CD4-positive, alpha-beta T cell treated with Interleukin-4 for 4 hours (primary cell): ENCODE results near the gene GCLM.
"Not testable (repeated sequence)": the region's sequence is repeated elsewhere in the genome, so short reads cannot be mapped to it uniquely, and the experiment has no call there.

Experiments used
- DNase-seq: peaks from one replicate; pipeline ENCODE4 v3.0.0-alpha.2; 2020

GCLM gene

DNA sequence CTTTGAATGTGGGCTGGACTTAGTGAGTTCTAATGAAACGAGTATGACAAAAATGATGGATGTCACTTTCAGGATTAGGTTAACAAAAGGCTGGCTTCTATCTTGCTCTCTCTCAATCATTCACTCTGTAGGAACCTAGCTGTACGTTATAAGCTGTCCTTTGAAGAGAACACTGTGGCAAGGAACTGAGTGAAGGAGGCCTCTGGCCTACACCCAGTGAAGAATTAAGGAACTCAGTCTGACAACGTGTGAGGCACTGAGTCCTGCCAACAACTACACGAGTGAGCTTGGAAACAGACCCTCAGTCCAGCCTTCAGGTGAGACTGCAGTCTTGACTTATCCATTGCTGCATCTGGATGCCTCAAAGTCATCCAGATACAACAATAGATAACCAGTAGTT, 27.0 kb downstream of the GCLM start:
- no peak for DNase-seq

DNA sequence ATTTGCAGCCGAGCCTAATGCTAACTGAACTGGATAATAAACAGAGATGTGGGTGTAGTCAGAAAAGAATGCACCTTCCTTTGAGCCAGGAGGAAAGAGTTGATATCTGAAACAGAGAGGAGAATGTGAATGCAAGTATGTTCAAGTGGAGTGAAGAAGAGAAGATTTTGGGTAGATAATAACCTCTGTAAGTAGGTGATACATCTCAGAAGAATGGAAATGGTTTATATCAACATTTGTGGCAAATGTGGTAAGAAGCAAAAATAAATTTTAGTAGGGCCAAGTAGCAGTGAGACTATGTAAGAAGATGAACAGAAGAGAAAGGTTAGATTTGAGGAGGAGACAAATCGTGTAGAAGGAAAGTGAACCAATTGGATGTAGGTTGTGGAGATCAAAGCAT, 28.5 kb downstream of the GCLM start:
- no peak for DNase-seq

GRCh38 chr1:93878889-93879586, 30.2 kb downstream of the GCLM start, which contains the start of gene DNTTIP2:
TSS of gene DNTTIP2 (minus strand) at chr1:93879206. CDS start at chr1:93879148, 58 bp downstream.
- peak; percentile 89 for DNase-seq

- DNase-seq, result peak; percentile 72
These were observed 30.7 kb downstream of the GCLM start for GRCh38 chr1:93878501-93878888.

GRCh38 chr1:93877529-93877928, 31.7 kb downstream of the GCLM start:
- DNase-seq, result no peak

GRCh38 chr1:93876244-93876643, 33.0 kb downstream of the GCLM start:
- no peak for DNase-seq

DNA sequence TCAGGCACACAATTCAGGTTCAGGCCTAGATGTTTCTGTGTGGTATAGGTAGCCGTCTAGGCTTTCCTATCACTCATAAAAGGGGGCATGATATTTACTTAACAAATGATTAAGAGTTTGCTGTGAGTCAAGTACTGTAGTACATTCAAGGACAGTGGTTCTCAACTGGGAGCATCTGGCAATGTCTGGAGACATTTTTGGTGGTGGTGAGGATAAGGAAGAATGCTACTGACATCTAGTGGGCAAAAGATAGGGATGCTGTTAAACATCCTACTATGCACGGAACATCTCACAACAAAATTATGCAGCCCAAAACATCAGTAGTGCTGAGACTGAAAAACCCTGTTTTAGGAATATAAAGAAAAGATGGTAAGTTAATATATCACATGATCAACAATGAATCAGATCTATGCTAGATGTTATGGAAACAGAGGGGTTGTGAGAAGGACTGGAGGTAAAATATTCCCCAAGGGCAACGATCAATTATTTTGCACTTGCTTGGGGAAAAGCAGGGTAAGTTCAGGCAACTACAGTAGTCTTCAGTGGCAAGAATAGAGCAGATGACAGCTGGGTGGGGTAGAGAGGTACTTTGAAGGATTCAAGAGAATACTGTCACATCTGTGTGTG, 35.1 kb downstream of the GCLM start:
- DNase-seq, result peak; percentile 42

DNA sequence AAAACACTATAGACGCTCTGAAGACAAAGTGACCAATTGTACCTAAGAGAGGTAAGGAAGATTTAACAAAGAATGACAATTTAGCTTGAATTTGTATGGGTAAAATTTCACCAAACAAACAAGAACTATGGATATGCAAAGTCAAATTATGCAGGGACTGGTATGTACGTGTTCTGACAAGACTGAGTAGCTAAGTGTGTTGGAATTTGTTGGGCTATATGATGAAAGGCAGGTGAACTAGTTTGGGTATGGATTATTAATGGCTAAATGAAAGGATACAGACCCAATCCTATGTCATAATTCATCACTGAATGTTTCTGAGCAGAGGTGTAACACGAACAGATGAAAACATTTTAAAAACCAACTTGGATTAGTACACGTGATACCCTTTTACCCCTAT, 37.9 kb downstream of the GCLM start:
- DNase-seq, result no peak

DNA sequence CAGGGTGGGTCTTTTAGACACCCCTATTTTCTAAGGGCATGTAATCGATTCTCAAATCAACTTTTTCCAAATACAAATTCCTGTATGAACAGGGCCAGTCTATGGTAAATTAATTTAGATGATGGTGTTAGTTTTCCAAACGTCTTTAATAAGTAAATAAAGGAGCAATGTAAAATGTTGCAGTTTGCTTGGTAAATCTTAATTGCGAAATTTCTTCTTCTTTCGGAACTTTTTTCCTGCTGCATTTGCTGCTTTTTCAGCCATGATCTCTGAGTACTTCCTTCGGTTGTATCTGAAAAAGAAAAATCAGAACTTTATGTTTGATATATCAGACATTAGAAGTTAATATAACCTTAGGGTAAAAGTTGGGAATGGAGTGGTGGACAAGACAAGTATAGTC, 39.6 kb downstream of the GCLM start:
- no peak for DNase-seq

GRCh38 chr1:93868492-93868891, 40.7 kb downstream of the GCLM start:
- not testable (repeated sequence) for DNase-seq

DNA sequence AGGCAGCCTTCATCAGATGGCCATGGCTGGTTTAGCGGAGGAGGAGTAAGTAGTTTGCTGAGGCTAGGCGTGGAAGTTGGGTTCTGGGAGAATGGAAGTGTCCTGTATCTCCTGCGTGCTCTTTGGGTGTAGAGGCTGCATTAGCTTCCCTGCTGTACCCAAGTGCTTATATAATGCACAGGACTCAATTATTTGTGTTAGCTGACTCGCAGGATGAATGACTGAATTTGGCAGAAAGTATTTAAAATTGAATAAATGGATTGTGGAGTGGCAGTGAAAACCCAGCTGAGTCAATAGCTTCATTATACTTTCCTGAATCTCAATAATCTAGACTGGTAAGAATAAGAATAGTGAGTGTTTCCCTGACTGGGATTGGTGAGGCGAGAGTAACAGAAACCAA, 44.0 kb downstream of the GCLM start:
- DNase-seq, result no peak

- DNase-seq, result no peak
These were observed 45.1 kb downstream of the GCLM start for GRCh38 chr1:93864175-93864574.

DNA sequence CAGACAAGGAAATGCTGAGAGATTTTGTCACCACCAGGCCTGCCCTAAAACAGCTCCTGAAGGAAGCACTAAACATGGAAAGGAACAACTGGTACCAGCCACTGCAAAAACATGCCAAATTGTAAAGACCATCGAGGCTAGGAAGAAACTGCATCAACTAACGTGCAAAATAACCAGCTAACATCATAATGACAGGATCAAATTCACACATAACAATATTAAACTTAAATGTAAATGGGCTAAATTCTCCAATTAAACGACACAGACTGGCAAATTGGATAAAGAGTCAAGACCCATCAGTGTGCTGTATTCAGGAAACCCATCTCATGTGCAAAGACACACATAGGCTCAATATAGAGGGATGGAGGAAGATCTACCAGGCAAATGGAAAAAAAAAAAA, 51.6 kb downstream of the GCLM start:
- not testable (repeated sequence) for DNase-seq

GRCh38 chr1:93855983-93856382, 53.2 kb downstream of the GCLM start:
- DNase-seq, result peak; percentile 27

- DNase-seq, result no peak
These were observed 55.3 kb downstream of the GCLM start for GRCh38 chr1:93853940-93854339.

- no peak for DNase-seq
These were observed 57.4 kb downstream of the GCLM start for GRCh38 chr1:93851878-93852277.

GRCh38 chr1:93851327-93851712, 57.9 kb downstream of the GCLM start:
- no peak for DNase-seq

GRCh38 chr1:93850687-93851326, 58.4 kb downstream of the GCLM start:
- peak; percentile 51 for DNase-seq

- DNase-seq, result no peak
These were observed 60.8 kb downstream of the GCLM start for GRCh38 chr1:93848350-93848883.

DNA sequence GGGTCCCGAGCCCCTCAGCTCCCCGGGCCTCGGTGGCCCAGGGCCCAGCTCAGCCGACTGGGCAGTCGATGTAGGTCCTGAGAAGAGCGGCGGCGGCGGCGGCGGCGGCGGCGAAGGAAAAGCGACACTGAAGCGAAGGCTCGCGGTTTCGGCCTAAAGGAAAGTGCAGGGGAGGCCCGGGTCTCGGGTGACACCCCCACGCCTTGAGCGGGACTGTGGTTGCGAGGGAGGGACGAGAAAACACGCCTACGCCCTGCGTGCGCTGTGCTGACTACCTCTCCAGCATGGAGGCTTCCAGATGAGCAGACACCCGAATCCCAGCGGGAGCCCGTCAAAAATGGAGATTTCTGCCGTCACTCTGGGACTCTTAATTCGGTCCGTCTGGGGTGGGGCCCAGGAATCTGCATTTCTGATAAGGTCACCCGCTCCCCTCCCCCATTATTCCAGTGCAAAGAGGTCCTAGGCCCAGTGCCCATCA, 61.4 kb downstream of the GCLM start:
- DNase-seq, result peak; percentile 76

DNA sequence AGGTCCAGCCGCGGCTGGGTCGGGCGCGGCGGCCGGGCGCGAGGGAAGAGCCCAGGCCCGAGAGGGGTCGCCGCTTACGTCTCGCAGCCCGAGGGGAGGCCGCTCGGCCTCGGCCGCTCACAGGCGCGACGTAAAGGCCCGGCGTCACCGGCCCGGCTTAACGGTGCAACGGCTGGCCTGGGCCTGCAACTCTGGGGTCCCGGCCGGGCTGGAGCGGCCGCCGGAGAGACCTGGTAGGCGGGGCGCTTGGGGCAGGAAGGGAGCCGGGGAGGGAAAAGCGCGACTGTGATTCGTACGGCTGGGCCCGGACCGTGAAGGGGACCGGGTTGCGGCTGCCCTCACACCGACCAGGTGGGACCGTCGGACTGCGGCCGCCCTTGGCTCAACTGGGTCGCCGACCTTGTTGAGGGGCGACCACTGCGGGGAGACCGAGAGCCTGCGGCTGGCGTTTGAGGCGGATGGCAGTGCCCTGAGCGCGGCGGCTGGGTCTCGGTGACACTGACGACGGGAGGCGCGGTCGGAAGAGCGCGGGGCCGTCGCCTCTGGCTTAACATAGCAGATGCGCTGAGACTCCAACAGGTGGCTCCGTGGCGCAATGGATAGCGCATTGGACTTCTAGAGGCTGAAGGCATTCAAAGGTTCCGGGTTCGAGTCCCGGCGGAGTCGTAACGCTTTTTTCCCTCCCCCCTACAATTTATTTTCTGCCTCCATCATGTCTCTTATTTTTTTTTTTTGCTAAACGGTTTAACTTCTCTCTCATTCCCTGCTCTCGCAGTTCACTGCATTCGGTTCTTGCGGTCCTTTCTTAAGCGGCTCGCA, 62.0 kb downstream of the GCLM start:
- DNase-seq, result peak; percentile 88

DNA sequence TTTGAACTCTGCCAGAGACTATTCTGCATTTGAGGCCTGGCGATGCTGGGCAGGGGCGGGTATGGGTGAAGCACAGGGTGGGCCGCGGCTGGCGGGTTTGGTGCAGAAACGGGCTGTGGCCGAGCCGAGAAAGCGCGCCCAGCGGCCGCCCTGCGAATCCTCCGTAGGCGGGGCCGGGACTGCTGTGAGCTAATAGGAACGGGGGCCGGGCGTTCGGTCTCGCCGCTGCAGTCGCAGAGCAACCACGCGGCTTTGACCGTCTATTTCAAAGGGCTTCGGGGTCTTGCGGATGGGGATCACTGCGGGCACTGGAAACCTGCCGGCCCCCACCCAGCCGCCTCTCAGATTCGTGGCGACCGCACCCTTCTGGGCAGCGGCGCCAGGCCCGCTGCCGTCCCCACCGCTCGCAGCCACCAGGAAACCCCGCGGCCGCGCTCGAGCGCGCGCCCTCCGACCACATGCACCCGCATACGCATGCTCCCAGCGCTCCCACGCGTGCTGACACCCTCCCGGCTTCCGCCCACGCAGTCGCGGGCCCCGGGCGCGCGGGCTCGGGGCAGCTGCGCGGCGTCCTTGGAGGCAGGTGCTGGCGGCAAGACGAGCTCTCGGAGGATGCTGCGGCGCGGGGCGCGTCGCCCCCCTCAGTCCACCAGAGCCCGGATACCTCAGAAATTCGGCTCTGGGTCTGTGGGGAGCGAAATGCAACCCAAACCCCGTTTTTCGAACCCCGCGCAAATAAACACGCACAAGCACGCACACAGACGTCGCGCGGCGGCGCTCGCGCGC, 62.8 kb downstream of the GCLM start:
- DNase-seq, result peak; percentile 85
